ENCODE results near the gene PDZK1.
"Not testable (repeated sequence)": the region's sequence is repeated elsewhere in the genome, so short reads cannot be mapped to it uniquely, and the experiment has no call there.

Gene PDZK1

GRCh38 chr1:145707183-145707867, at the start of gene PDZK1:
Gene PDZK1, minus strand, starts transcription at chr1:145707368. Its CDS starts 19,347 bp downstream, at chr1:145688021.
- DNase-seq = no peak

DNA sequence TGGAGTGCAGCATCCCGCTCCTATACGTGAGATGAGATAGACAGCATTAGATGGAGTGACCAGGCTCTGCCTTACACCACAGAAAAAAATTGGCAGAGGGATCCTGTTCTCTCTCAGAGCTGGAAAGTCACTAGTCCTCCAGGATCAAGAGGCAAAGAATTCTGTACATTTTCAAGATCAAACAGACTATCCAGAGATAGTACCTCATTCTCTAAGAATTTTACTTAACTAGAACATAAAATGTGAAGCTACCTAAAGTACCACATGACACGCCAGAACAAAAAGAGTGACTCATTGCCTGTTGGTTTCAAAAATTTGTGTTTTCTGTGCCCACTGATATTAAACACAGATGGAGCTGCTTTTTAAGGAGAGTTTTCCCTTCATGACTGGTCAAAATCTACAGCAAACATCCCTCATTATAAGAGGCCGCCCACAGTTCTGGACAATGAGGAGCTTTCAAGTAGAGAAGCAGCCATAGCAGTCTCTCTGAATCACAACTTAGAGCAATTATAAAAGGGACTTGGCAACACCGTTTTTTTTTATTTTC, 44.4 kb upstream of the PDZK1 start:
- no peak for DNase-seq

DNA sequence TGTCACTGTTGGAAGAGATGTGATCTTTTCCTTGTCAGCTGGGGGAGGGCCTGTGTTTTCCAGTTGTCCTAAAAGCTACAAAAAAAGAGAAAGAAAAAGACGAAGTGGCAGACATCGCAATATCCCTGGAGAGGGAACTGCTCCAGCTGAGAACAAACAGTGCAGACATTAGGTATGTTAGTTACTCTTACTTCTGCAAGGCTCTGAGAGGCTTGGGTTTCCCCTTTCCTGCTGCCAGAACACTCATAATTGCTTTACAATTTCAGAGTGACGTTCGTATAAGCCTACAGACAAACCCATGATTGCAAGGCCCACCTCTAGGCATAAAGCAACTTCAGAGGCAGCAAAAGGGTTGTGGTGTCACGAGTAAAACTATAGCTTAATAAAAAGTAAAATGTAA, 43.3 kb upstream of the PDZK1 start:
- DNase-seq = no peak

DNA sequence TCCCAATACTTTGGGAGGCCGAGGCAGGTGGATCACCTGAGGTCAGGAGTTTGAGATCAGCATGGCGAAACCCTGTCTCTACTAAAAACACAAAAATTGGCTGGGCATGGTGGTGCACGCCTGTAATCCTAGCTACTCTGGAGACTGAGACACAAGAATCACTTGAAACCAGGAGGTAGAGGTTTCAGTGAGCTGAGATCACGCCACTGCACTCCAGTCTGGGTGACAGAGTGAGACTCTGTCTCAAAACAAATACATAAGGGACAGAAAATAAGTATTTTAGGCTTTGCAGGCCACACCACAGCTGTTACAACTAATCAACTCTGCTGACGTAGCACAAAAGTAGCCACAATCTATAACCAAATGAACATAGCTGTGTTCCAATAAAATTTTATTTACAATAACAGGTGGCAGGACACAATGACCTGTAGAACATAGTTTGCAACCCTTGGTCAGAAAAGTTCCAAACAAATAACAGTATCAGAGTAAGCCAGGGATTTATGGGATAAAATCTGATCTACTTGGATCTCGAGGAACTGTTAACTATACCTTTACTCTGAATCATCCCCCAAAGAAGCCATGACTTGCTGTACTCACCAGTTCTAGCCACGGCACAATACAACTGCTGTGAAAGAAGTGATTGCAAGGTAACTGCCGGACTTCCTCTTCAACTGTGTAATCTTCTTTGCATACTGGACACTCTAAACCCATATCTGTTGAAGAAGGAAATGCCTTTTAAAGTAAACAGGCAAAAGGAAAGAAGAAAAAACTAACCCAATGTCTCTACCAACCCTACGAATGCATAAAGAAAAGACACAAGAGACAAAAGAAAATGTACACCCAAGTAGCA, 40.5 kb upstream of the PDZK1 start:
- DNase-seq = no peak

GRCh38 chr1:145740269-145740668, 33.1 kb upstream of the PDZK1 start:
- DNase-seq = no peak

- DNase-seq = no peak
Observed at GRCh38 chr1:145736191-145736590, 29.0 kb upstream of the PDZK1 start.

- DNase-seq = no peak
Observed at GRCh38 chr1:145730900-145731299, 23.7 kb upstream of the PDZK1 start.

GRCh38 chr1:145730467-145730866, 23.3 kb upstream of the PDZK1 start:
- no peak for DNase-seq

DNA sequence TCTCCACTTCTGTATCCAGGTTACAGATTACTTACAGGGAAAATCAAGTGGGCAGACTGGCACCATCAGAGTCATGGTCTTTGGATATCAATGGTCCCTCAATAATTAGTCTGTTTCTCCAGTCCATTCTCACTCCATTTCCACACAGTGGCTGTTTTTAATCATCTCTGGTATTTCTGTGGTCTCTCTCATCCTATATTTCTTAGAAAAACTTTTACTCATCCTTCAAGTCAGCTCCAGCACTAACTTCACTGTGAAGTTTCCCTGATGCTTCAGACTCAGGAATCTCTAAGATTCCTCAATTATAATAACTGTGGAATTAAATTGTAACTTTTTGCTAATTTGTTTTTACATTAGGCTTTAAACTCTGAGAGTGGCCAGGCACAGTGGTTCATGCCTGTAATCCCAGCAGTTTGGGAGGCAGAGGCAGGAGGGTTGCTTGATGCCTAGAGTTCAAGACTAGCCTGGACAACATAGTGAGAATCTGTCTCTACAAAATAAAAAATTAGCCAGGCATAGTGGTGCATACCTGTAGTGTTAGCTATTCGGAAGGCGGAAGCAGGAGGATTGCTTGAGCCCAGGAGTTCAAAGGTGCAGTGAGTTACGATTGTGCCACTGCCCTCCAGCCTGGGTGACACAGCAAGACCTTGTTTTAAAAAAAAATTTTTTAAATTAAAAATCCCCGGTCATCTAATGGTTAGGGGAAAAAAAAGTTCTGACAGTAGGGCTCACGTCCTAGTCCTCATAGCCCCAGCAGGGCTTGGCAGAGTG, 22.7 kb upstream of the PDZK1 start:
- no peak for DNase-seq

DNA sequence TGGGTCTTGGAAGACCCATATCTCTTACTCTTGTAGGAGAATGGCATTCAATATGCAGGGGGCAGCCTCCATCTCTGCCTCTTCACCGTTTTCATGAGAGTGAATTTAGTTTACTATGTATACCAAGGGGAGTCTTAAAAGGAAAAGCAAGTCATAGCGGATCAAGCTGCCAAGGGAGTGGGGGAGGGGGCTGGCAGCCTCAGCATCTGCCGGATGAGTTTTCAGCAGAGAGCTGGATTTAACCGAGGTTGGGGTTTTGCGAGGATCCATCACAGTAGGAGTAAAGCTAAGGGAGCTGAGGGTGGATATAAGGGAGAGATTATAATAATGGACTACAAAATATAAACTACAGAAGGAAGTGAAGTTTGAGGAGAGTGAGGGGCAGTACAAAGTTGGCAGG, 22.0 kb upstream of the PDZK1 start:
- DNase-seq = no peak

GRCh38 chr1:145726193-145726592, 19.0 kb upstream of the PDZK1 start:
- DNase-seq = not testable (repeated sequence)

DNA sequence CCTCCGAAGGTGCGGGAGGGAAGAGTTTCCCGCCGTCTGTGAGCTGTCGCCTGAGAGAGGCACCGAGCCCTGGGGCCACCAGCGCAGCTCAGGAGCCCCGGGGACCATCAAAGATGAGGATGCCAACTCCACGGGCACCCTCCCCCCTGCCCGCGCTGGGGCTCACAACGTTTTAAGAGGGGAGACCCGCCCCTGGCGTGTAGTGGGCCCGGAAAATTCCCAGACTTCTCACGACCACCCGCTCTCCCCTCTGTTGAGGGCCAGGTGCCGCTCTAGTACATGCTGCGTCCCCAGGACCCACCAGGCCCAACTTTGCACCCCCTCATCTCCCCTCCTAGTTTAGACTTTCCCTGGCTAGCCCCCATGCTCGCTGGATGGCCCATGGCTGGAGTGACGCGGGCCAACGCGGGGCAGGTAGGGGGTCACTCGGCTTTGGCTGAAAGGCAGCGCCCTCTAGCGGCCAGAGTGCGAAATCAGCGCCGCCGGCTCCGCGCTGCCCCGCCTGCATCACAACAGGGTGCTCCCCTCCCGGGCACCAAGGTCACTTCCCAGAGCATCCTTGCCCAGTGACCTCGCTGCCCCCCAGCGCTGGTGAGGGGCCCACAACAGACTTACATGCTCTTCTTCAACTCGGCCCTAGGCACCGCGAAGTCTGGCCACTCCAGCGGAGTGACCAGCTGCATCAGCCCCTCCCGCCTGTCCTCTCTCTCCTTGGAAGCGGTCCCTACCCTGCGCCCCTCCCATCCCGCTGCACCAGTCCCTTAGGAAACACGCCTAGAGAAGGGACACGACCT, 13.9 kb upstream of the PDZK1 start:
- no peak for DNase-seq

DNA sequence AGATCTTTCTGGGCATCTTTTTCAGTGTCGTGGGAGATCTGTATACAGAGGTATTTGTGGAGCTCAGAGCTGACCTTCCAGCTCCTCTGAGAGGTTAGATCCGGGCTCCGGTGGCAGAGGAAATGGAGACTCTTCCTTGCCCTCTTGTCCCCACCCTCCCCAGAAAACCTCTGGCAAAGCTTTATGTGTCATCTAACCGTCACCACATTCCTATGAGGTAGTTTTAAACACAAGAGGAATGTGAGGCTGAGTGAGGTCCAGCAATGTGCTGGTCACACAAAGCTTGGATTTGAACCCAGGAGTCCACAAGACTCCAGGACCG, 13.3 kb upstream of the PDZK1 start:
- DNase-seq = no peak

DNA sequence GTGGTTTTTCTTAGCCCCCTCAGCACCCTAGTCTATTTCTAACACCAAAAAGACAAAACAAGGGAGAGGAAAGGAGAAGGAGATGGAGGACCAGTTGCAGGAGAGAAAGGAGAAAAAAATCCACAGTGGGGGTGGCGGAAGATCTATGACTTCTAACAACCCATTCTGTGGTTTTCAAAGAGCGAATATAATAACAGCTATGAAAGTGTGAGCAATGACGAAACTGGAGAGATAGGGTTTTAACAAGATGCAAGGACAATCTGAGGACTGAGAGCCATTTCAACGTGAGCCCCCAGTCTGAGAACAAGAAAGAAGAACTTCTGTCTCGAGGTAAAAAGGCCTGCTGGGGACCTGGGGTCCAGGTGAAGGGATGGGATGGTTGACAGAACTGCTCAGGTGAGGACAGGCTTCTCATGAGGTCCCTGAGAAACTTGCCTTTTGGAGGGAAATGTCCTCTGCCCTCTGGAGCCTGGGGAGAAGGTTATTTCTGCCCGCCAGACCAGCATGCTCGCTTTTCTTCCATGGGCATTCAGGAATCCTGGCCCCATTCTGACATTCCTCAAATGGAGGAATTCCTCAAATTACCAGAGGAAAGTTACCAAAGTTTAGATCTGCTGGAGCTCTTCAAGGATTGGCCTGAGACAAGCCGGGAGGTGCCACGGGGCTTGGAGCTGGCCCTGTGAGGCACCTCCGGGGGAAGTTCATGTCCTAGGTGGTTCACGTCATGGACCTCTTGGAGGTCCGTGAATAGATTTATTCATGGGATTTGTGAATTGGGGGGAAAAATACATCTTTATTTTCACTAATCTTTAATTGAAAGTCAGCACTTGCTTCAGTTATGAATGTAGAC, 12.3 kb upstream of the PDZK1 start, which contains the start of gene CD160:
Gene CD160 (plus strand): TSS at position 270 of the 850 bp plus-strand sequence. CDS start 8,829 bp downstream, outside the sequence.
- DNase-seq = no peak

GRCh38 chr1:145718465-145718864, 11.3 kb upstream of the PDZK1 start:
- not testable (repeated sequence) for DNase-seq

GRCh38 chr1:145717833-145718232, 10.7 kb upstream of the PDZK1 start:
- DNase-seq = no peak

GRCh38 chr1:145716641-145717345, 9.6 kb upstream of the PDZK1 start:
- DNase-seq = no peak

GRCh38 chr1:145714524-145715111, 7.5 kb upstream of the PDZK1 start:
- DNase-seq = no peak

- DNase-seq = no peak
Observed at GRCh38 chr1:145711213-145711651, 4.1 kb upstream of the PDZK1 start.
